Fibroblast of lung (primary cell): ENCODE measurements around the gene CNDP2.

Source experiments
- CTCF ChIP-seq, 2 donors: IDR thresholded peaks in 1 of 2; conservative IDR thresholded peaks in 1 of 2; 1 replicate in 1 of 2; 2 replicates in 1 of 2; pipeline ENCODE4 v1.5.1; 2011 to 2012; ENCODE audit warnings: low read length in 2 of 2, control low read depth in 1 of 2, inconsistent platforms in 1 of 2, low read depth in 1 of 2, mild to moderate bottlenecking in 1 of 2
- EZH2 ChIP-seq: IDR thresholded peaks from 2 replicates; pipeline ENCODE4 v1.5.1; 2012; ENCODE audit warnings: low read length, control low read depth, mild to moderate bottlenecking; ENCODE audit errors: missing control alignments

DNA sequence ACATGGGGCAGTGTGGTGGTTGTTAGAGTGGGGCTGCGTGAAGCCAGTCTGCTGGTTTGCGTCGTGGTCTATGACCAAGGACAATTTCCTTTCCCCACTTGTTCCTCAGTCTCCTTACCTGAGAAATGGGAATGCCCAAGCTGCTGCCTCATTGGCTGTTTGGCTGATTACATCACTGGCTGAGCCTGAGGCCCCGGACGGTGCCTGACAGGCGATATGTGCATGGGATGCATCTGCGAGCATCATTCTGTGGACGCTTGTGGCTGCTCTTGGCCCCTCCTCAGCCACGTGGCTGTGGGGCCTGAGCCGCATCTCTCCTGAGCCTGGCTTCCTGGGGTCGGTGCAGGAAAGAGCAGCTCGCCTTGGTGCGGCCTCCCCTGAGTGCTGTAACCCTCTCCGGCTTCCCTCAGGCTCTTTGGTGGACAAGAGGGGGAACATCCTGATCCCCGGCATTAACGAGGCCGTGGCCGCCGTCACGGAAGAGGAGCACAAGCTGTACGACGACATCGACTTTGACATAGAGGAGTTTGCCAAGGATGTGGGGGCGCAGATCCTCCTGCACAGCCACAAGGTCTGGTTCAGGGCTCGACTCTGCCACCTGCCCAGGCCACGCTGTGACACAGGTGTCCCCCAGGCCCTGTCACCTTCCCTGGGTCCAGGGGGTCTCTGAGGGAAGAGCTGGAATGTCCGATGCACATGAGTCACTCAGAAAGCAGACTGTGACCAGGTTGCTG lies 17.2 kb downstream of the CNDP2 start:
- TF ChIP-seq CTCF (conservative IDR thresholded peaks at IDR 0.05 in 1 of 2, IDR thresholded peaks at IDR 0.05 in 1 of 2; ENCODE audit: low read depth in 1 of 2, low read length in 2 of 2) (no peak), EZH2 (no peak)
